Right atrium auricular region (tissue), 2 donors: ENCODE results near the gene ZDHHC4. TPM values are rescaled to one million over a fixed set of nuclear protein-coding genes. Genes with fewer than 3 reads are reported as not detected.
A peak's percentile ranks its signal among the peaks of the same experiment; 100 is the strongest.
"Not testable (repeated sequence)": the region's sequence is repeated elsewhere in the genome, so short reads cannot be mapped to it uniquely, and the experiment has no call there.

Experiments
- DNase-seq: peaks from one replicate; pipeline ENCODE4 v3.0.0-alpha.2; 2019; ENCODE audit warnings: low spot score
- H3K27ac ChIP-seq, 2 donors: fragments of 200-600 bp; sonication (generic); 1 replicate in 1 of 2; 2 replicates in 1 of 2; pipeline ENCODE4 v1.5.1; 2016 to 2019
- H3K27me3 ChIP-seq, 2 donors: fragments of 200-600 bp; sonication (generic); one replicate each; pipeline versions ENCODE4 v1.5.1 to v1.6.0; 2017 to 2019
- H3K36me3 ChIP-seq: fragments of 200-600 bp; sonication (generic); one replicate; pipeline ENCODE4 v1.5.1; 2016
- H3K4me1 ChIP-seq, 2 donors: fragments of 200-600 bp; sonication (generic); one replicate each; pipeline versions ENCODE4 v1.5.1 to v1.6.0; 2017 to 2019
- H3K4me3 ChIP-seq, 2 donors: fragments of 200-600 bp; sonication (generic); 1 replicate in 1 of 2; 2 replicates in 1 of 2; pipeline ENCODE4 v1.5.1; 2017 to 2019; ENCODE audit warnings: mild to moderate bottlenecking in 1 of 2, moderate library complexity in 1 of 2
- H3K9me3 ChIP-seq, 2 donors: fragments of 200-600 bp; sonication (generic); one replicate each; pipeline ENCODE4 v1.5.1; 2019
- CTCF ChIP-seq, 2 donors: fragments of 200-600 bp; sonication (generic); IDR thresholded peaks; one replicate each; pipeline ENCODE4 v1.5.1; 2019; ENCODE audit warnings: antibody characterized with exemption in 2 of 2
- total RNA-seq, 2 donors: library from RNA; depleted of rRNA; stranded (reverse); fragments of >200 nt; gene quantifications; one replicate each; pipeline ENCODE4 v1.1.0, GENCODE V29; 2016

ZDHHC4 gene
- total RNA-seq, 2 donors from 2014 or later, result 37.5 to 48.4 TPM

GRCh38 chr7:6567886-6568285 lies 9.4 kb upstream of the ZDHHC4 start:
- Histone ChIP-seq H3K4me3 (no peak overlapping the region), H3K27ac (no peak overlapping the region), H3K27me3 (no peaks in the 10 kb centered on the region), H3K4me1 (no peaks in the 10 kb centered on the region), H3K36me3 (no peaks in the 10 kb centered on the region), H3K9me3 (no peaks in the 10 kb centered on the region)
- DNase-seq, result no peak
- TF ChIP-seq CTCF (IDR thresholded peaks at IDR 0.05), result no peak

DNA sequence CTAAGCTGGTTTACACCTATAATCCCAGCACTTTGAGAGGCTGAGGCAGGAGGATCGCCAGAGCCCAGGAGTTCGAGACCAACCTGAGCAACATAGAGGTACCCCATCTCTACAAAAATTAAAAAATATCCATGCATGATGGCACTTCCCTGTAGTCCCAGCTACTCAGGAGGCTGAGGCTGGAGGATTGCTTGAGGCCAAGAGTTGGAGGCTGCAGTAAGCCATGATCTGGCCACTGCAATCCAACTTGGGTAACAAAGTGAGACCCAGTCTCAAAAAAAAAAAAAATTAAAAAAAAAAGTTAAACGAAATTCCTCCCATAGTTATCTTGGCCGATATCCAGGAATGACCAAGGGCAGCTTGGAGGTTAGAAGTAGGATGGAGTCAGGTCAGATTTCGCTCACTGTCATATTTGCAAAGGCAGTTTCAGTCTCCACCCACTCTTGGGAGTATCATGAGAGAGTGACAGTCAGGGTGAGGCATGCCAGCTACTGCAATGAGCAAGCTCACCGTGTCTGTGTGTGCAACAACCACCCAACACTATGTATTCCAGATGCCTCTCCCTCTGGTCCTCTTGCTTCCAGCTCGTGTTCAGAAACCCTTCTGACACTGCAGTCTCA lies 6.0 kb upstream of the ZDHHC4 start:
- Histone ChIP-seq H3K27ac (no peak overlapping the region), H3K9me3 (no peaks in the 10 kb centered on the region), H3K36me3 (no peaks in the 10 kb centered on the region), H3K4me1 (no peaks in the 10 kb centered on the region), H3K27me3 (no peaks in the 10 kb centered on the region), H3K4me3 (no peak overlapping the region)
- no peak for TF ChIP-seq CTCF (IDR thresholded peaks at IDR 0.05)
- DNase-seq, result no peak

- DNase-seq, result no peak
- H3K4me3 ChIP-seq, result no peak overlapping the region
- H3K36me3 ChIP-seq, result no peaks in the 10 kb centered on the region
- H3K27me3 ChIP-seq, result no peaks in the 10 kb centered on the region
- H3K4me1 ChIP-seq, result no peaks in the 10 kb centered on the region
- TF ChIP-seq CTCF (IDR thresholded peaks at IDR 0.05), result no peak
- no peaks in the 10 kb centered on the region for H3K9me3 ChIP-seq
- H3K27ac ChIP-seq, result no peak overlapping the region
Measured at GRCh38 chr7:6575281-6576023, 1.8 kb upstream of the ZDHHC4 start.

GRCh38 chr7:6576024-6576866 lies 1.0 kb upstream of the ZDHHC4 start:
- no peak for TF ChIP-seq CTCF (IDR thresholded peaks at IDR 0.05)
- H3K27me3 ChIP-seq, result no peaks in the 10 kb centered on the region
- H3K4me3 ChIP-seq, result peak overlapping the region; percentile 64 to 66
- no peak for DNase-seq
- peaks cover 4% of the 10 kb centered on the region for H3K36me3 ChIP-seq
- H3K4me1 ChIP-seq, result no peaks in the 10 kb centered on the region
- H3K9me3 ChIP-seq, result no peaks in the 10 kb centered on the region
- H3K27ac ChIP-seq, result peak overlapping the region in 1 of 2 donors; percentile 91

- not testable (repeated sequence) for H3K27me3 ChIP-seq, H3K9me3 ChIP-seq, H3K4me1 ChIP-seq, DNase-seq
- peak overlapping the region; percentile 91 to 92 for H3K27ac ChIP-seq
- peaks cover 11% of the 10 kb centered on the region for H3K36me3 ChIP-seq
- H3K4me3 ChIP-seq, result peak overlapping the region; percentile 64 to 66
Measured at GRCh38 chr7:6576867-6577368, 336 bp upstream of the ZDHHC4 start.
